GM12878 (cell line): Measurements from ENCODE around the gene RTN4RL1. TPM values are rescaled to one million over a fixed set of nuclear protein-coding genes. Genes with fewer than 3 reads are reported as not detected.

Source experiments
- ATAC-seq: fragments of 200-7000 bp; cut with Tn5 transposase; 3 replicates; pipeline ENCODE4 v1.9.1; 2020; ENCODE audit warnings: mild to moderate bottlenecking, moderate library complexity
- BruUV-seq: library from RNA; stranded (reverse); fragments of 400-500 nt; replicated peaks from 2 replicates; lab custom pipeline; 2021; lab: Mats Ljungman, UMichigan
- CTCF ChIA-PET: fragments of 300-600 bp; sonication (Branson Sonifier 250); formaldehyde crosslinking; extraction: SDS; loops from one replicate; lab custom pipeline; 2021; ENCODE audit warnings: inconsistent platforms; lab: Yijun Ruan, JAX
- POLR2A ChIA-PET: fragments of 350-600 bp; formaldehyde crosslinking; extraction: SDS; loops from one replicate; lab custom pipeline; 2021; ENCODE audit warnings: inconsistent platforms; lab: Charles Lee
- RAD21 ChIA-PET: fragments of 300-600 bp; sonication (Branson Sonifier 250); formaldehyde crosslinking; loops from one replicate; lab custom pipeline; 2023; ENCODE audit warnings: antibody characterized with exemption; ENCODE audit not compliant: unreplicated experiment; lab: Charles Lee
- SMC1A ChIA-PET: fragments of 300-600 bp; sonication (Branson Sonifier 250); formaldehyde crosslinking; loops from one replicate; lab custom pipeline; 2023; ENCODE audit not compliant: unreplicated experiment, uncharacterized antibody; lab: Charles Lee
- DNase-seq: peaks from one replicate; pipeline ENCODE4 v3.0.0-alpha.2; 2011; ENCODE audit warnings: low read depth, low spot score
- FAIRE-seq: peaks from 3 replicates; lab custom pipeline; 2011; peaks lifted over from hg19 to GRCh38; lab: Jason Lieb, UNC
- H2AFZ ChIP-seq: 2 replicates; pipeline ENCODE4 v1.6.0; 2011; ENCODE audit warnings: low read depth, low read length, control low read depth; ENCODE audit not compliant: control insufficient read depth
- H3K27ac ChIP-seq: 2 replicates; pipeline ENCODE4 v1.5.1; 2011; ENCODE audit warnings: control low read depth; ENCODE audit not compliant: control insufficient read depth, insufficient read depth
- H3K27me3 ChIP-seq, 2 experiments: replicated peaks in 1 of 2; 2 replicates each; pipeline versions ENCODE4 v1.6.0 to v1.6.1; 2011; ENCODE audit warnings: low read length in 1 of 2; ENCODE audit not compliant: control insufficient read depth in 2 of 2, insufficient read depth in 2 of 2
- H3K36me3 ChIP-seq, 2 experiments: 2 replicates each; pipeline ENCODE4 v1.5.1; 2011; ENCODE audit warnings: low read length in 1 of 2; ENCODE audit not compliant: control insufficient read depth in 2 of 2, insufficient read depth in 2 of 2
- H3K4me1 ChIP-seq: 2 replicates; pipeline ENCODE4 v1.6.1; 2011; ENCODE audit warnings: mild to moderate bottlenecking, low read length, moderate library complexity, mixed read lengths; ENCODE audit not compliant: control insufficient read depth, insufficient read depth
- H3K4me2 ChIP-seq: 2 replicates; pipeline ENCODE4 v1.6.0; 2011; ENCODE audit warnings: control low read depth; ENCODE audit not compliant: control insufficient read depth, insufficient read depth
- H3K4me3 ChIP-seq: fragments of 200-600 bp; sonication (generic); 2 replicates; pipeline ENCODE4 v1.5.1; 2016
- H3K79me2 ChIP-seq: 2 replicates; pipeline ENCODE4 v1.6.0; 2011; ENCODE audit warnings: low read length; ENCODE audit not compliant: control insufficient read depth, insufficient read depth
- H3K9ac ChIP-seq: 2 replicates; pipeline ENCODE4 v1.8.0; 2011; ENCODE audit warnings: low read length, control low read depth, mixed read lengths; ENCODE audit not compliant: control insufficient read depth, insufficient read depth
- H3K9me3 ChIP-seq: replicated peaks from 3 replicates; pipeline ENCODE4 v1.5.1; 2011; ENCODE audit warnings: mild to moderate bottlenecking, low read length; ENCODE audit not compliant: control insufficient read depth, insufficient read depth
- H4K20me1 ChIP-seq: 2 replicates; pipeline ENCODE4 v1.6.0; 2011; ENCODE audit not compliant: control insufficient read depth, insufficient read depth
- CBFB ChIP-seq: IDR thresholded peaks from 2 replicates; pipeline ENCODE4 v1.6.1; 2016; ENCODE audit warnings: antibody characterized with exemption, low read depth
- CHD1 ChIP-seq: IDR thresholded peaks from 2 replicates; pipeline ENCODE4 v1.6.1; 2012; ENCODE audit warnings: low read depth, low read length, improper control_type of control experiment
- CREB1 ChIP-seq: IDR thresholded peaks from 2 replicates; pipeline ENCODE4 v1.6.1; 2012; ENCODE audit warnings: low read depth, mild to moderate bottlenecking, inconsistent platforms
- DPF2 ChIP-seq: fragments of 450-650 bp; IDR thresholded peaks from 2 replicates; pipeline ENCODE4 v1.6.1; 2017; ENCODE audit warnings: mild to moderate bottlenecking
- HCFC1 ChIP-seq: fragments of 150-350 bp; IDR thresholded peaks from 2 replicates; pipeline ENCODE4 v1.6.1; 2014; ENCODE audit warnings: low read length
- IKZF1 ChIP-seq: fragments of 450-650 bp; conservative IDR thresholded peaks from 2 replicates; pipeline ENCODE4 v1.6.1; 2017; ENCODE audit warnings: antibody characterized with exemption, mild to moderate bottlenecking
- JUNB ChIP-seq: IDR thresholded peaks from 2 replicates; pipeline ENCODE4 v1.6.1; 2016; ENCODE audit warnings: antibody characterized with exemption, mild to moderate bottlenecking
- KAT2A ChIP-seq: conservative IDR thresholded peaks from 2 replicates; pipeline ENCODE4 v1.6.1; 2011; ENCODE audit warnings: low read depth, low read length; ENCODE audit not compliant: control insufficient read depth
- MEF2B ChIP-seq: fragments of 450-650 bp; IDR thresholded peaks from 2 replicates; pipeline ENCODE4 v1.6.1; 2018; ENCODE audit warnings: mild to moderate bottlenecking, moderate library complexity; ENCODE audit not compliant: partially characterized antibody, poor library complexity, severe bottlenecking
- MYC ChIP-seq: IDR thresholded peaks from 2 replicates; pipeline ENCODE4 v1.6.1; 2011; ENCODE audit warnings: mild to moderate bottlenecking, low read length, moderate library complexity, inconsistent platforms; ENCODE audit not compliant: insufficient read depth, insufficient replicate concordance, insufficient read length, severe bottlenecking
- RELA ChIP-seq: fragments of 450-650 bp; IDR thresholded peaks from 2 replicates; pipeline ENCODE4 v1.8.0; 2014; ENCODE audit warnings: borderline replicate concordance; ENCODE audit not compliant: partially characterized antibody
- SMAD5 ChIP-seq: IDR thresholded peaks from 2 replicates; pipeline ENCODE4 v1.6.1; 2016; ENCODE audit warnings: antibody characterized with exemption, low read depth
- SMC3 ChIP-seq: IDR thresholded peaks from 2 replicates; pipeline ENCODE4 v1.6.1; 2011; ENCODE audit warnings: low read length, improper control_type of control experiment, borderline replicate concordance
- SRF ChIP-seq, 2 experiments: IDR thresholded peaks; 2 replicates each; pipeline ENCODE4 v1.6.1; 2011; ENCODE audit warnings: low read depth in 2 of 2, low read length in 2 of 2, mild to moderate bottlenecking in 1 of 2, moderate library complexity in 1 of 2
- ZZZ3 ChIP-seq: IDR thresholded peaks from 2 replicates; pipeline ENCODE4 v1.6.1; 2011; ENCODE audit warnings: low read depth; ENCODE audit not compliant: control insufficient read depth, insufficient read length
- WGBS: methylation state at CpG from one replicate; pipeline ENCODE4 v1.1.6; 2016; ENCODE audit warnings: low lambda C conversion rate; ENCODE audit not compliant: insufficient replicate concordance, insufficient coverage; ENCODE audit errors: missing lambda C conversion rate; 5-methylcytosine and 5-hydroxymethylcytosine counted together
- in situ Hi-C: fragments of 300-500 bp; cut with MboI; formaldehyde crosslinking; loops from 9 replicates; pipeline ENCODE4 v1.14.3; 2018; ENCODE audit warnings: mixed read lengths
- intact Hi-C: fragments of 100-400 bp; cut with micrococcal nuclease; formaldehyde crosslinking; loops from one replicate; pipeline ENCODE4 v1.14.2; 2022; ENCODE audit not compliant: unreplicated experiment
- polyA plus RNA-seq, 11 experiments: library from polyadenylated mRNA; depleted of rRNA in 4 of 11; unstranded in 6 of 11; stranded (reverse) in 5 of 11; fragments of >200 nt; fragmentation: Nextera tagmentation in 4 of 11; fragmentation: Illumina TruSeq in 1 of 11; extraction: Ambion mirVana in 4 of 11; extraction: Trizol in 1 of 11; gene quantifications; 1 replicate in 1 of 11; 2 replicates in 10 of 11; pipeline versions ENCODE4 v1.2.1 to v1.2.3, GENCODE V29; 2011 to 2016; ENCODE audit warnings: inconsistent platforms in 2 of 11, missing spikeins in 2 of 11, low read depth in 1 of 11
- total RNA-seq, 4 experiments: library from RNA; depleted of rRNA in 3 of 4; stranded (reverse); fragments of >200 nt in 3 of 4; fragmentation: Illumina TruSeq in 1 of 4; extraction: Trizol in 1 of 4; gene quantifications; 2 replicates each; pipeline versions ENCODE4 v1.2.1 to v1.2.3, GENCODE V29; 2013 to 2021
- TF ChIP-seq, protein P1 (sequence below): IDR thresholded peaks from 2 replicates; pipeline ENCODE4 v1.6.1; 2012; ENCODE audit warnings: low read depth, low read length, improper control_type of control experiment
- TF ChIP-seq, protein P2 (sequence below): fragments of 450-650 bp; formaldehyde crosslinking; IDR thresholded peaks from 2 replicates; pipeline ENCODE4 v1.5.0; 2022; ENCODE audit warnings: mild to moderate bottlenecking, missing genetic modification characterization
- TF ChIP-seq, protein P3 (sequence below): IDR thresholded peaks from 2 replicates; pipeline ENCODE4 v1.6.1; 2012; ENCODE audit warnings: low read depth, low read length, improper control_type of control experiment

Gene RTN4RL1
- total and polyA plus RNA-seq, 10 of the 15 experiments (the other 5 are each of a cell fraction or from before 2014, with no cell fraction given), result 0.08 to 0.11 (median 0.10) TPM; not detected in 7

DNA sequence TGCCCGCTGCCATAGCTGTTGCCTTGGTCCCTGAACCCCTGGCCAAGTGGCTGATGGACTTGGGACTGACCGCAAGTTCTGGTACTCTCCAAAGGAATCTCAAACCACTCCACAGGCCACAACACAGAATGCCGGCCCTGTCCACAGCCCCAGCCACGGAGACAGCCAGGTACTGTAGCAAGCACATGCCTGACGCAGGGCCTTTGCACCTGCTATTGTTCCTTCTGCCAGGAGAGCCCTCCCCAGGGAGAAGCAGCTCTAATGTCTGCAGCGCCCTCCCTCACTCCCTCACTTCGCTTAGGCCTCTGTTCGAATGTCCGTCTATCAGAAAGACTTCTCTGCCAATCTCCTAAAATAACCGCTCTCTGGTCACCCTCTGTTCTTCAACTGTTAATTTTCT is 15.4 kb downstream of the RTN4RL1 start:
- Histone ChIP-seq H4K20me1 (no peaks in the 10 kb centered on the region), H3K9me3 (no peaks in the 10 kb centered on the region; the same call in 2 of the 3 replicates), H3K4me2 (no peak overlapping the region), H3K9ac (no peak overlapping the region), H3K27me3 (no peaks in the 10 kb centered on the region; a peak in 1 of 4 replicates), H3K4me1 (no peaks in the 10 kb centered on the region), H3K36me3 (no peaks in the 10 kb centered on the region), H3K27ac (no peak overlapping the region), H3K79me2 (no peaks in the 10 kb centered on the region), H3K4me3 (no peak overlapping the region), H2AFZ (no peak overlapping the region)
- CTCF ChIA-PET, result no interaction called here
- ATAC-seq, result no peak
- RAD21 ChIA-PET, result no interaction called here
- intact Hi-C loops (no loop called here), in situ Hi-C loops (loop anchor here (25.0 kb wide), 1 partner anchor 97 kb away; no protein-coding TSS in a partner anchor)
- no peak for DNase-seq
- TF ChIP-seq HCFC1 (no peak), CHD1 (no peak), SRF (IDR thresholded peaks at IDR 0.05; ENCODE audit: low read depth in 2 of 2, low read length in 2 of 2) (no peak), MYC (no peak), KAT2A (no peak), RELA (no peak), SMC3 (no peak), CBFB (no peak), ZZZ3 (no peak), MEF2B (no peak), SMAD5 (no peak), JUNB (no peak), CREB1 (no peak), DPF2 (no peak), IKZF1 (no peak)
- TF ChIP-seq, protein P1, sequence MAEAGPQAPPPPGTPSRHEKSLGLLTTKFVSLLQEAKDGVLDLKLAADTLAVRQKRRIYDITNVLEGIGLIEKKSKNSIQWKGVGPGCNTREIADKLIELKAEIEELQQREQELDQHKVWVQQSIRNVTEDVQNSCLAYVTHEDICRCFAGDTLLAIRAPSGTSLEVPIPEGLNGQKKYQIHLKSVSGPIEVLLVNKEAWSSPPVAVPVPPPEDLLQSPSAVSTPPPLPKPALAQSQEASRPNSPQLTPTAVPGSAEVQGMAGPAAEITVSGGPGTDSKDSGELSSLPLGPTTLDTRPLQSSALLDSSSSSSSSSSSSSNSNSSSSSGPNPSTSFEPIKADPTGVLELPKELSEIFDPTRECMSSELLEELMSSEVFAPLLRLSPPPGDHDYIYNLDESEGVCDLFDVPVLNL, result no peak
- TF ChIP-seq, protein P2, sequence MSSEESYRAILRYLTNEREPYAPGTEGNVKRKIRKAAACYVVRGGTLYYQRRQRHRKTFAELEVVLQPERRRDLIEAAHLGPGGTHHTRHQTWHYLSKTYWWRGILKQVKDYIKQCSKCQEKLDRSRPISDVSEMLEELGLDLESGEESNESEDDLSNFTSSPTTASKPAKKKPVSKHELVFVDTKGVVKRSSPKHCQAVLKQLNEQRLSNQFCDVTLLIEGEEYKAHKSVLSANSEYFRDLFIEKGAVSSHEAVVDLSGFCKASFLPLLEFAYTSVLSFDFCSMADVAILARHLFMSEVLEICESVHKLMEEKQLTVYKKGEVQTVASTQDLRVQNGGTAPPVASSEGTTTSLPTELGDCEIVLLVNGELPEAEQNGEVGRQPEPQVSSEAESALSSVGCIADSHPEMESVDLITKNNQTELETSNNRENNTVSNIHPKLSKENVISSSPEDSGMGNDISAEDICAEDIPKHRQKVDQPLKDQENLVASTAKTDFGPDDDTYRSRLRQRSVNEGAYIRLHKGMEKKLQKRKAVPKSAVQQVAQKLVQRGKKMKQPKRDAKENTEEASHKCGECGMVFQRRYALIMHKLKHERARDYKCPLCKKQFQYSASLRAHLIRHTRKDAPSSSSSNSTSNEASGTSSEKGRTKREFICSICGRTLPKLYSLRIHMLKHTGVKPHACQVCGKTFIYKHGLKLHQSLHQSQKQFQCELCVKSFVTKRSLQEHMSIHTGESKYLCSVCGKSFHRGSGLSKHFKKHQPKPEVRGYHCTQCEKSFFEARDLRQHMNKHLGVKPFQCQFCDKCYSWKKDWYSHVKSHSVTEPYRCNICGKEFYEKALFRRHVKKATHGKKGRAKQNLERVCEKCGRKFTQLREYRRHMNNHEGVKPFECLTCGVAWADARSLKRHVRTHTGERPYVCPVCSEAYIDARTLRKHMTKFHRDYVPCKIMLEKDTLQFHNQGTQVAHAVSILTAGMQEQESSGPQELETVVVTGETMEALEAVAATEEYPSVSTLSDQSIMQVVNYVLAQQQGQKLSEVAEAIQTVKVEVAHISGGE (CRISPR knock-in tag), result no peak
- TF ChIP-seq, protein P3, sequence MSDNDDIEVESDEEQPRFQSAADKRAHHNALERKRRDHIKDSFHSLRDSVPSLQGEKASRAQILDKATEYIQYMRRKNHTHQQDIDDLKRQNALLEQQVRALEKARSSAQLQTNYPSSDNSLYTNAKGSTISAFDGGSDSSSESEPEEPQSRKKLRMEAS, result no peak
- WGBS, result 68% methylated on average over 10 of the region's 10 CpGs
- no TSS peak for BruUV-seq
- POLR2A ChIA-PET, result no interaction called here
- FAIRE-seq, result no peak
- SMC1A ChIA-PET, result no interaction called here
